ENCODE measurements around the gene SLC25A53. TPM values are rescaled to one million over a fixed set of nuclear protein-coding genes. Genes with fewer than 3 reads are reported as not detected.
"Not testable (repeated sequence)": the region's sequence is repeated elsewhere in the genome, so short reads cannot be mapped to it uniquely, and the experiment has no call there.

Gene SLC25A53
- total RNA-seq, 2 donors from 2014 or later = 11.4 to 12.9 TPM

DNA sequence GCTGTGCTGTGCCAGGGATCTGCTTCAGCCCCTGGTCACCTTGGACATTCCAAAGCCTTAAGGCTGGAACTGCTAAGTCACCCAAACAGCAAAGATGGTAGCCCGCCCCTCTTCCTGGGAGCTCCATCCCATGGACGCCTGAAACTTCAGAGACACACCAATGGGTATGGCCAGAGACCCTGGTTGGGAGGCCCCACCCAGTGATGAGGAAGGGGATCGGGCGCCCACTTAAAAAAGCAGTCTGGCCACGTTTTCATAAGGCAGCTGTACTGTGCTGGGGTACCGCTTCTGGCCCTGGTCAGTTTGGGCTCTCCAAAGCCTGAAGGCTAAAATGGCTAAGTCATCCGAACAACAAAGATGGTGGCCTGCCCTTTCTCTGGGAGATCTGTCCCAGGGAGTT, 71.3 kb downstream of the SLC25A53 start:
- no peak overlapping the region for H3K27ac ChIP-seq
- no peaks in the 10 kb centered on the region for H3K9me3 ChIP-seq
- no peak for TF ChIP-seq CTCF (IDR thresholded peaks at IDR 0.05)
- no peaks in the 10 kb centered on the region for H3K36me3 ChIP-seq
- ATAC-seq (ENCODE audit: insufficient number of reproducible peaks, low FRiP score, low read depth) (no peak), DNase-seq (ENCODE audit: low spot score) (no peak)
- H3K27me3 ChIP-seq (replicated peaks; ENCODE audit: insufficient read depth) = no peaks in the 10 kb centered on the region
- no peak overlapping the region for H3K4me3 ChIP-seq
- no peaks in the 10 kb centered on the region for H3K4me1 ChIP-seq (ENCODE audit: control insufficient read depth in 1 of 2, low read depth in 2 of 2)

DNA sequence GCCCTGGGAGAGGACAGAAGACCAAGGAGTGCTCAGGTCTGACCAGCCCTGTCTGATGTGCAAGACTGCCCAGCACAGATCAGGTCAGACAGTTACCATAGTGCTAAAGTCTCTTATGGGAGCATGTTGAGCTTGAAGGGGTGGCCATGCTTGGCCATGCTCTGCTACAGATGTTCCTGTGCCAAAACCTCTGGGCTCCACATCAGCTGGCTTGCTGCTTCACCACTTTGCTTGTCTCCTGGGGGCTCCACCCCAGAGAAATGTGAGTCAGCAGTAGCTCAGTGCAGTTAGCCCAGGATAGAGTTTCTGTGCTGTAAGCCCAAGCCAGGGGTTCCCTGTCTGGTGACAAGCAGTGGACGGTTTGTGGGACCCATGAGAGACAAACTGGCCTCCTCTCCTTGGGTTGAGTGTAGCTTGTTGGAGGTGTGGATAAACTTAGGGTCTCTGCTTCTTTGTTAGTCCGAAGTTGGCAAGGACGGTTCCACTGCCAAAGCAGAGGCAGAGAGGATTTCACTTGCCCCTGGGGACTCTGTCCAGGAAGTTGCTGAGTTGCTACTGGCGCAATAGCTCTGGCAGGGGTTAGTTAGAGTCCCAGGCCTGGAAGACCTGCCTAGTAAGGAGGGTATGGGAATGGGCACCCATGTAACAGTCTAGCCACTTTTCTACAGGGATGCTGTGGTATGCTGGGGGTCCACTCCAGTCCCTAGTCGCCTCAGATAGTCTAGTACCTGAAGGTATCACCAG, 72.1 kb downstream of the SLC25A53 start:
- TF ChIP-seq CTCF (IDR thresholded peaks at IDR 0.05) = no peak
- DNase-seq (ENCODE audit: low spot score) = no peak
- Histone ChIP-seq H3K9me3 (no peaks in the 10 kb centered on the region), H3K4me3 (no peak overlapping the region), H3K36me3 (no peaks in the 10 kb centered on the region), H3K27me3 (replicated peaks; ENCODE audit: insufficient read depth) (no peaks in the 10 kb centered on the region), H3K27ac (no peak overlapping the region), H3K4me1 (ENCODE audit: control insufficient read depth in 1 of 2, low read depth in 2 of 2) (no peaks in the 10 kb centered on the region)
- no peak for ATAC-seq (ENCODE audit: insufficient number of reproducible peaks, low FRiP score, low read depth)

DNA sequence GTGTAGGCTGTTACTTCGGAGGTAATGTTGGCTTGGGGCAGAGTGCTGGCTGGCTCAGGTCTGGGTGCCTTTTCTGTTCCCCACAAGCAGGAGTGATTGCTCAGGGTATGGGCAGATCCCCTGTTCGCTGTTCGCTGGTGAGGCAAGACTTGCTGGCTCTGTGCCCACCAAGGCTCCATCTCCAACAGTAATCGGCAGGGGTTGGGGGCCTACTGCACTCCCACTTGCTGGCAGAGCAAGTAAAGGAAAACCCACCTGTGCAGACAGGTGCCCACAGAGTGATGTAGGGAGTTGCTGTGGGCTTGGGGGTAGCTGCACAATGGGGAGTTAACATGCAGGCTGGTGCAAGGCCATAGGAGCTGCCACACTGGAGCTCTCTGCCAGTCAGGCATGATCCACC, 72.7 kb downstream of the SLC25A53 start:
- Histone ChIP-seq H3K36me3 (no peaks in the 10 kb centered on the region), H3K4me3 (no peak overlapping the region), H3K4me1 (ENCODE audit: control insufficient read depth in 1 of 2, low read depth in 2 of 2) (no peaks in the 10 kb centered on the region), H3K27ac (no peak overlapping the region), H3K9me3 (no peaks in the 10 kb centered on the region), H3K27me3 (replicated peaks; ENCODE audit: insufficient read depth) (no peaks in the 10 kb centered on the region)
- ATAC-seq (ENCODE audit: insufficient number of reproducible peaks, low FRiP score, low read depth) (no peak), DNase-seq (ENCODE audit: low spot score) (no peak)
- TF ChIP-seq CTCF (IDR thresholded peaks at IDR 0.05) = no peak

DNA sequence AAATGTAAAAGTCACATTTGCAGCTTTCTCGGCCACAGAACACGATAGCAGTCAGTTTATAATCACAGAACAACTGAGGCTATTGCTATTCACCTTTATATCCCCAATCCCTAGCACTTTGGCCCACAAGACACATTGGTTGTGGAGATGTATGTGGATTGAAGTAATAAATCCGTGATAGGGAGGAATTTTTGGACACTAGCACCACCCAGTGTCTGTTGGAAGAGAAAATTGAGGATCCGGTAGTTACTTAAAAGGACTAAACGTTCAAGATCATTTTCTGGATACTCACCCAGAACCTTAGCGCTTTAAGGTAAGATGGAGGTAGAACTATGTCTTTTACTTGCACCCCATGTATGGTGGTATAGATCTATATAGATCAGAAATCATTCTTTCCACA, 79.0 kb downstream of the SLC25A53 start:
- not testable (repeated sequence) for H3K27ac ChIP-seq; H3K9me3 ChIP-seq; H3K36me3 ChIP-seq; DNase-seq (ENCODE audit: low spot score); H3K4me3 ChIP-seq; H3K27me3 ChIP-seq (replicated peaks; ENCODE audit: insufficient read depth); H3K4me1 ChIP-seq (ENCODE audit: control insufficient read depth in 1 of 2, low read depth in 2 of 2); ATAC-seq (ENCODE audit: insufficient number of reproducible peaks, low FRiP score, low read depth)

GRCh38 chrX:104075778-104076445, 80.9 kb downstream of the SLC25A53 start, which contains the start of gene TMSB15C:
TSS of gene TMSB15C (minus strand) at chrX:104076236.
- not testable (repeated sequence) for ATAC-seq (ENCODE audit: insufficient number of reproducible peaks, low FRiP score, low read depth)

DNA sequence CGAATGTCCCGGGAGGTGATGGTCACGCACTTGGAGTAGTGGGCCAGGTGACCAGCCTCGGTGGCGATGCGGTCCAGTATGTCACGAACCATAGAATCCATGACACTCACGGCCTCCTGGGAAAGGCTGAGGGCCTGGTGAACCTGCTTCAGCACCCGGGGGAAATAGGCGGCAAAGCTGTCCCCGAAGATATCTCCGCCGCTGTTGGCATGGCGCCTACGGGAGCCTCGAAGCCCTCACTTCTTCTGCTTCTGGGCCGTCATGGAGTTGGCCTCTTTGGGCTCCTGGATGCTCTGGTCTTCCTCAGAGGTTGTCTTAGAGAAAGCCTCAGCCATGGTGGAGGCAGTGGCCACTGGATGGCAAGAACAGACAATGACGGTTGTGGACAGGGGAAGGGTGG, 94.2 kb downstream of the SLC25A53 start:
- H3K27me3 ChIP-seq (replicated peaks; ENCODE audit: insufficient read depth); H3K9me3 ChIP-seq; ATAC-seq (ENCODE audit: insufficient number of reproducible peaks, low FRiP score, low read depth); H3K36me3 ChIP-seq; H3K4me1 ChIP-seq (ENCODE audit: control insufficient read depth in 1 of 2, low read depth in 2 of 2); H3K27ac ChIP-seq; DNase-seq (ENCODE audit: low spot score); H3K4me3 ChIP-seq: not testable (repeated sequence)

More at GRCh38 chrX:104075778-104076445, 80.9 kb downstream of the SLC25A53 start, which contains the start of gene TMSB15C:
- H3K4me1 ChIP-seq (ENCODE audit: control insufficient read depth in 1 of 2, low read depth in 2 of 2); DNase-seq (ENCODE audit: low spot score); H3K27me3 ChIP-seq (replicated peaks; ENCODE audit: insufficient read depth); H3K4me3 ChIP-seq; H3K36me3 ChIP-seq; H3K27ac ChIP-seq; H3K9me3 ChIP-seq: not testable (repeated sequence)

DNA sequence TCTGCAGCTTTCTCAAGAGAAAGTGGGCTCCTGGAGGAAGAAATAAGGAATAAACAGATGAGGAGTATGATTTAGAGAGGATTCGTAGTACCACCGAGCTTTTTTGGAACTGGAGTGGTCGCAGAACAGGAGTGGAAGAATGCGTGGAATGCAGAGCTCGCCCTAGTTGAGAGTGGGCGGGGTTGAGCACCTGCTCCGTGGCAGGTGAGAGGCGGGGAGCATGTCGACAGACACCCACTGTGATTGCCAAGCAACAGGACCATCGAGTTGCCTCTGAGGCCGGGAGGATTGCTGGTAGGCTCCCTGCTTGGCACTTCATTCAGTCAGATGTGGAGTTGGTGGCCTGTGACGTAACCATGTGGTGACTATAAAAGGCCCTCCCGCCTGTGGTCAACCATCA, 101.9 kb downstream of the SLC25A53 start:
- not testable (repeated sequence) for ATAC-seq (ENCODE audit: insufficient number of reproducible peaks, low FRiP score, low read depth); H3K4me3 ChIP-seq; H3K9me3 ChIP-seq; DNase-seq (ENCODE audit: low spot score); H3K4me1 ChIP-seq (ENCODE audit: control insufficient read depth in 1 of 2, low read depth in 2 of 2); H3K36me3 ChIP-seq; H3K27ac ChIP-seq; H3K27me3 ChIP-seq (replicated peaks; ENCODE audit: insufficient read depth)

Data from thoracic aorta (tissue), 2 donors.